Neural progenitor cell (in vitro differentiated cells): ENCODE results near the gene PLGRKT. TPM values are rescaled to one million over a fixed set of nuclear protein-coding genes. Genes with fewer than 3 reads are reported as not detected.
"Not testable (repeated sequence)": the region's sequence is repeated elsewhere in the genome, so short reads cannot be mapped to it uniquely, and the experiment has no call there.

Source experiments
- DNase-seq: peaks from one replicate; pipeline ENCODE4 v3.0.0-alpha.2; 2016; ENCODE audit warnings: low spot score
- H2AFZ ChIP-seq: fragments of 200-600 bp; sonication (generic); replicated peaks from 2 replicates; pipeline ENCODE4 v1.6.1; 2016; ENCODE audit warnings: antibody characterized with exemption
- H3F3A ChIP-seq: fragments of 200-600 bp; sonication (generic); 2 replicates; pipeline ENCODE4 v1.6.1; 2016; ENCODE audit warnings: antibody characterized with exemption, low read depth
- H3K27ac ChIP-seq: fragments of 200-600 bp; sonication (generic); 2 replicates; pipeline ENCODE4 v1.5.1; 2016; ENCODE audit warnings: mild to moderate bottlenecking
- H3K27me3 ChIP-seq: fragments of 200-600 bp; sonication (generic); 2 replicates; pipeline ENCODE4 v1.6.1; 2016; ENCODE audit warnings: mild to moderate bottlenecking, moderate library complexity
- H3K36me3 ChIP-seq: fragments of 200-600 bp; sonication (generic); 2 replicates; pipeline ENCODE4 v1.5.1; 2016
- H3K4me1 ChIP-seq: fragments of 200-600 bp; sonication (generic); 2 replicates; pipeline ENCODE4 v1.6.1; 2016; ENCODE audit warnings: mixed run types
- H3K4me2 ChIP-seq: fragments of 200-600 bp; sonication (generic); 2 replicates; pipeline ENCODE4 v1.6.1; 2016
- H3K4me3 ChIP-seq: fragments of 200-600 bp; sonication (generic); 2 replicates; pipeline ENCODE4 v1.5.1; 2016
- H3K79me2 ChIP-seq: fragments of 200-600 bp; sonication (generic); 2 replicates; pipeline ENCODE4 v1.6.1; 2016; ENCODE audit warnings: low read depth
- H3K9ac ChIP-seq: fragments of 200-600 bp; sonication (generic); 2 replicates; pipeline ENCODE4 v1.6.1; 2016
- H3K9me3 ChIP-seq: fragments of 200-600 bp; sonication (generic); 2 replicates; pipeline ENCODE4 v1.5.1; 2016; ENCODE audit warnings: low read depth
- H4K20me1 ChIP-seq: fragments of 200-600 bp; sonication (generic); 2 replicates; pipeline ENCODE4 v1.6.1; 2016; ENCODE audit warnings: low read depth
- H3K27ac Mint-ChIP-seq: 3 replicates; pipeline ENCODE4 v1.8.0; 2021; ENCODE audit warnings: mixed read lengths
- H3K27me3 Mint-ChIP-seq: 2 replicates; pipeline ENCODE4 v1.8.0; 2022; ENCODE audit warnings: low read depth, mild to moderate bottlenecking, inconsistent platforms, moderate library complexity, mixed read lengths; ENCODE audit not compliant: insufficient read depth
- H3K36me3 Mint-ChIP-seq: 3 replicates; pipeline ENCODE4 v1.8.0; 2021; ENCODE audit warnings: mixed read lengths
- H3K4me1 Mint-ChIP-seq: 3 replicates; pipeline ENCODE4 v1.8.0; 2021; ENCODE audit warnings: mixed read lengths
- H3K4me3 Mint-ChIP-seq: 3 replicates; pipeline ENCODE4 v1.8.0; 2021; ENCODE audit warnings: mild to moderate bottlenecking, moderate library complexity, mixed read lengths
- H3K9me3 Mint-ChIP-seq: 3 replicates; pipeline ENCODE4 v1.8.0; 2020; ENCODE audit warnings: mixed read lengths
- CTCF ChIP-seq: fragments of 200-600 bp; sonication (generic); IDR thresholded peaks from 2 replicates; pipeline ENCODE4 v1.5.1; 2017; ENCODE audit warnings: antibody characterized with exemption, mild to moderate bottlenecking
- EZH2 ChIP-seq: fragments of 200-600 bp; sonication (generic); IDR thresholded peaks from 2 replicates; pipeline ENCODE4 v1.6.1; 2017; ENCODE audit warnings: antibody characterized with exemption, mild to moderate bottlenecking, moderate library complexity
- EZH2phosphoT487 ChIP-seq: fragments of 200-600 bp; sonication (generic); IDR thresholded peaks from 2 replicates; pipeline ENCODE4 v1.6.1; 2017; ENCODE audit warnings: antibody characterized with exemption
- total RNA-seq: library from RNA; depleted of rRNA; stranded (reverse); fragments of >200 nt; gene quantifications from 2 replicates; pipeline ENCODE4 v1.2.3, GENCODE V29; 2015; ENCODE audit warnings: low replicate concordance

Gene PLGRKT
- total RNA-seq, 1 donor from 2014 or later = 37.7 TPM

DNA sequence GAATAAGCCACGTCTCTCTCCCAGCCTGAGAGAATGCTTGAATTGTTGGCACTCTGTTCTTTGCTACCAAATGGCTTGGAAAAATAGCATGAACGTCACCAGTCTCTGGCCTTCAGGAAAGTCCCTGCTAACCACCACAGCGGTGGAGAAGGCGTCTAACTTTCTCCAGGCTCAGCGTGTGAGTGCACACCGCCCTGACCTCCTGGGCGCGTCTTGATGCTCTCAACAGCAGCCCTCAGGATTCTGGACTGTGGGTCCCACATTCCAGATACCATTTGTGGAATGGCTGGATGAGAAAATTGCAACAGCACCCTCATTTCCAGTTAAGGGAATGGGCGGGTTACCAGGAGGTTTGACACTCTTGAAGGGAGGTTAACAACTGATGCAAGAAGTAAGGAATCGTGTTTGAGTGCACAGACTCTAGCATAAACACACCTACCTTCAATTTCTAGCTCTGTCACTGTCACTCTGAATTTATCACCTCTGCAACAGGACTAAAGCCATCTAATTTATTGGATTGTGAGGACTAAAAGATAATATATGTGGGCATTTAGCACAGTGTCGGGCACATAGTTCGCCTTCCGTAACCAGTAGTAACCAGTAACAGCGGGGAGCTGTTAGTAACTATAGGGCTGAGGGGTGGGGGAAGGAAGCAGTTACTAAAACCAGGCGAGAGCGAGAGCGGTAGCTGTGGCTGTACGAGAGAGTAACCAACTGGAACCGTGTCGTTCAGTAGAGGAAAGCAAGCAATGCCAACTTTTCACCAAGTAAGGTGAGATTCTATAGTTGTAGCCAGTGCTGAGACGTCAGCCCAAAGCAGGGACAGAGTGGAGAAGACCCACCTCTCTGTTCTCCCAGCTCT lies 807 bp upstream of the PLGRKT start:
- peaks cover 22% of the 10 kb centered on the region for H3K4me1 Mint-ChIP-seq
- no peak for DNase-seq
- no peaks in the 10 kb centered on the region for H4K20me1 ChIP-seq
- peaks cover 7% of the 10 kb centered on the region for H3F3A ChIP-seq
- no peaks in the 10 kb centered on the region for H3K9me3 ChIP-seq
- H3K27ac ChIP-seq = no peak overlapping the region
- peaks cover 3% of the 10 kb centered on the region for H3K4me1 ChIP-seq
- peaks cover 5% of the 10 kb centered on the region for H3K36me3 ChIP-seq
- H3K4me2 ChIP-seq = peak overlapping the region; percentile 74
- H3K4me3 Mint-ChIP-seq = peak overlapping the region; percentile 97
- H3K9ac ChIP-seq = no peak overlapping the region
- H3K36me3 Mint-ChIP-seq = peaks cover 14% of the 10 kb centered on the region
- peak overlapping the region; percentile 54 for H3K4me3 ChIP-seq
- peaks cover 5% of the 10 kb centered on the region for H3K9me3 Mint-ChIP-seq
- H3K27me3 ChIP-seq = peaks cover 2% of the 10 kb centered on the region
- H3K79me2 ChIP-seq = no peaks in the 10 kb centered on the region
- peaks cover 9% of the 10 kb centered on the region for H3K27me3 Mint-ChIP-seq
- peak overlapping the region; percentile 27 for H2AFZ ChIP-seq
- H3K27ac Mint-ChIP-seq = peak overlapping the region; percentile 50
- no peak for TF ChIP-seq EZH2phosphoT487
- no peak for TF ChIP-seq EZH2
- no peak for TF ChIP-seq CTCF

GRCh38 chr9:5436441-5436840 lies 1.3 kb downstream of the PLGRKT start:
- Histone ChIP-seq H3K4me3 (peak overlapping the region; percentile 54), H3K36me3 (peaks cover 5% of the 10 kb centered on the region), H3K9me3 (no peaks in the 10 kb centered on the region), H2AFZ (no peak overlapping the region), H3K79me2 (no peaks in the 10 kb centered on the region), H3K27me3 (no peaks in the 10 kb centered on the region), H4K20me1 (no peaks in the 10 kb centered on the region), H3K4me1 (peaks cover 3% of the 10 kb centered on the region), H3K9ac (no peak overlapping the region), H3K27ac (no peak overlapping the region), H3F3A (peaks cover 7% of the 10 kb centered on the region), H3K4me2 (peak overlapping the region; percentile 74)
- Mint-ChIP-seq H3K27me3 (peaks cover 9% of the 10 kb centered on the region), H3K4me1 (peaks cover 22% of the 10 kb centered on the region), H3K4me3 (peak overlapping the region; percentile 97), H3K27ac (no peak overlapping the region), H3K36me3 (peaks cover 24% of the 10 kb centered on the region), H3K9me3 (peaks cover 17% of the 10 kb centered on the region)
- DNase-seq = no peak
- no peak for TF ChIP-seq CTCF
- no peak for TF ChIP-seq EZH2
- TF ChIP-seq EZH2phosphoT487 = no peak

GRCh38 chr9:5435912-5436311 lies 1.8 kb downstream of the PLGRKT start:
- Mint-ChIP-seq H3K4me3 (no peak overlapping the region), H3K27me3 (peaks cover 9% of the 10 kb centered on the region), H3K4me1 (peaks cover 22% of the 10 kb centered on the region), H3K36me3 (peaks cover 27% of the 10 kb centered on the region), H3K9me3 (peaks cover 17% of the 10 kb centered on the region), H3K27ac (no peak overlapping the region)
- no peaks in the 10 kb centered on the region for H3K27me3 ChIP-seq
- no peak overlapping the region for H3K27ac ChIP-seq
- no peaks in the 10 kb centered on the region for H4K20me1 ChIP-seq
- TF ChIP-seq CTCF (no peak), EZH2 (no peak), EZH2phosphoT487 (no peak)
- H3K4me1 ChIP-seq = peaks cover 3% of the 10 kb centered on the region
- no peaks in the 10 kb centered on the region for H3K9me3 ChIP-seq
- no peak overlapping the region for H2AFZ ChIP-seq
- no peak for DNase-seq
- H3K9ac ChIP-seq = no peak overlapping the region
- no peak overlapping the region for H3K4me2 ChIP-seq
- peaks cover 7% of the 10 kb centered on the region for H3F3A ChIP-seq
- H3K4me3 ChIP-seq = no peak overlapping the region
- no peaks in the 10 kb centered on the region for H3K79me2 ChIP-seq
- H3K36me3 ChIP-seq = peaks cover 5% of the 10 kb centered on the region

GRCh38 chr9:5433841-5434810 lies 3.6 kb downstream of the PLGRKT start:
- not testable (repeated sequence) for H3K9ac ChIP-seq, H4K20me1 ChIP-seq, H2AFZ ChIP-seq, H3K4me2 ChIP-seq, H3K4me3 Mint-ChIP-seq, H3K27ac Mint-ChIP-seq, H3K27ac ChIP-seq, H3K4me3 ChIP-seq, H3K4me1 ChIP-seq, H3K27me3 ChIP-seq, H3K27me3 Mint-ChIP-seq, H3K9me3 ChIP-seq, H3K36me3 ChIP-seq, H3K79me2 ChIP-seq, H3F3A ChIP-seq, DNase-seq
- Mint-ChIP-seq H3K4me1 (peaks cover 22% of the 10 kb centered on the region), H3K36me3 (peaks cover 29% of the 10 kb centered on the region), H3K9me3 (peaks cover 17% of the 10 kb centered on the region)

DNA sequence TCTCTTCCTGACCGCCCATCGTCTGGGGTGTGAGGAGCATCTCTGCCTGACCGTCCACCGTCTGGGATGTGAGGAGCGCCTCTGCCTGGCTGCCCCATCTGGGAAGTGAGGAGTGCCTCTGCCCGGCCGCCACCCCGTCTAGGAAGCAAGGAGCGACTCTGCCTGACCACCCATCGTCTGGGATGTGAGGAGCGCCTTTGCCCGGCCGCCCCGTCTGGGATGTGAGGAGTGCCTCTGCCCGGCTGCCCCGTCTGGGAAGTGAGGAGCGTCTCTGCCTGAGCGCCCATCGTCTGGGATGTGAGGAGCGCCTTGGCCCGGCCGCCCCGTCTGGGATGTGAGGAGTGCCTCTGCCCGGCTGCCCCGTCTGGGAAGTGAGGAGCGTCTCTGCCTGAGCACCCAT lies 4.4 kb downstream of the PLGRKT start:
- not testable (repeated sequence) for H3K4me2 ChIP-seq, H3K79me2 ChIP-seq, DNase-seq, H3K4me3 ChIP-seq, H3K27ac Mint-ChIP-seq, H3K27me3 Mint-ChIP-seq, H3K27ac ChIP-seq, H3K27me3 ChIP-seq, H3F3A ChIP-seq, H3K4me3 Mint-ChIP-seq, H3K9me3 ChIP-seq, H3K36me3 ChIP-seq, H4K20me1 ChIP-seq, H3K4me1 ChIP-seq, H2AFZ ChIP-seq, H3K9ac ChIP-seq
- peaks cover 21% of the 10 kb centered on the region for H3K4me1 Mint-ChIP-seq
- peaks cover 29% of the 10 kb centered on the region for H3K36me3 Mint-ChIP-seq
- H3K9me3 Mint-ChIP-seq = peaks cover 17% of the 10 kb centered on the region
